ENCODE data around the gene PPP2R5C.

PPP2R5C gene

DNA sequence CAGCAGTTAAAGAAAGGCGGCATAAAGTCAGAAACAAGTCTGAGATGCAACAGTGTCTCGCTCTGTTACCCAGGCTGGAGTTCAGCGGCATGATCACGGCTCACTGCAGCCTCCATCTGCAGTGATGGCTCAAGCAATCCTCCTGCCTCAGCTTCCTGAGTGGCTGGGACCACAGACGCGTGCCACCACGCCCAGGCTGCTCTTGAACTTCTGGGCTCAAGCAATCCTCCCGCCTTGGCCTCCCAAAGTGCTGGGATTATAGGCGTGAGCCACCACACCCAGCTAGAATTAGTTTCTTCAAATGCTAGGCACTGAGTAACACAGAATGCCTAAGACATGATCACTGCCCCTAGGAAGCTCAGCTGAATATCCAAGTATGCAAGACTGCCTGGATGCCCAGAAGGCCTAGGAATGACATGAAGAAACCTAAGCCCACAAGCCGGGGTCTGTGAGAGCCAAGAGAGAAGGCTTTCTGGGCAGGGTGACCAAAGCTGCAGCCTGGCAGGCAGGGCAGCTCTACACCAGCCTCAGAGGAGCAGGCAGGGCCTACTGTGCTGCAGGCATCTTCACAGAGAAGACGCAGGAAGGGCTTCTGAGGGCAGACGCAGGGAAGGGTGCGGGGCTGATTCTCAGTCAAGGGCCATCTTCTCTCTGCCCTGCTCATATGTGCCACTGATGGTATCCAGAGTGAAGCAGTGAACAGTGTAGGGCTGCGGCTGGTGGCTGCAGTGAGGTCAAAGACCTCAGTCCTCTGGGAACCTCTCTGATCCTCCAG lies 4.3 kb upstream of the PPP2R5C start:
- DNase-seq = no peak

GRCh38 chr14:101757839-101758211 lies 3.7 kb upstream of the PPP2R5C start:
- no peak for DNase-seq

GRCh38 chr14:101758913-101759593 lies 2.5 kb upstream of the PPP2R5C start:
- no peak for DNase-seq

DNA sequence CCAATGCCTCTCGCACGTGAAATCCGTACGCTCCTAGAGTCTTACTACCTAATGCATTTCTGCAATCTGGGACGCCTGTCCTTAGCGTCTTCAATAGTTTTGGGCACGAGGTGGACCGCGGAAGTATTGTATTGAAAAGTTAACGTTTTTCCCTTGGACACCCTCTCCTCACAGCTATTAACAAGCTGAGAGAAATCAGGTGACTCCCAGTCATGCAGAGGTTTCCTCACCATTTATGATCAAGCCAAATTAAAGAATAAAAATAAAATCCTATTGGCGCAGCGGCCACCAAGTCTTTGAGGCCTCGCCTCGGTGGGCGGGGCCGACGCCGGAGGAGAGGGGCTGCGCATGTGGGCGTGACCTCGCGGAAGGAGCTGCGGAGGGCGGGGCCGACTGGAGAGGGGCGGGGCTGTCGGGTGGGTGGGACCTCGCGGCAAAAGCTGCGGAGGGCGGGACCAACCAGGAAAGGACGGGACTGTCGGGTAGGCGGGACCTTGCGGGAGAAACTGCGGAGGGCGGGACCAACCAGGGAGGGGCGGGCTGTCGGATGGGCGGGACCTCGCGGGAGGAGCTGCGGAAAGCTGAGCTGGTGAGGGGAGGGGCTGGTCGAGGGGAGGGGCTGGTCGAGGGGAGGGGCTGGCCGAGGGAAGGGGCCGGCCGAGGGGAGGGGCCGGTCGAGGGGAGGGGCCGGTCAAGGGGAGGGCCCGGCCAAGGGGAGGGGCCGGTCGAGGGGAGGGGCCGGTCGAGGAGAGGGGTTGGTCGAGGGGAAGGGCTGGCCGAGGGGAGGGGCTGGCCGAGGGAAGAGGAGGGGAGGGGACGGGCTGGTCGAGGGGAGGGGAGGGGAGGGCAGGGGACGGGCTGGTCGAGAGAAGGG lies 1.1 kb upstream of the PPP2R5C start:
- peak; percentile 96 for DNase-seq

GRCh38 chr14:101761881-101762529 lies 496 bp downstream of the PPP2R5C start:
- no peak for DNase-seq

DNA sequence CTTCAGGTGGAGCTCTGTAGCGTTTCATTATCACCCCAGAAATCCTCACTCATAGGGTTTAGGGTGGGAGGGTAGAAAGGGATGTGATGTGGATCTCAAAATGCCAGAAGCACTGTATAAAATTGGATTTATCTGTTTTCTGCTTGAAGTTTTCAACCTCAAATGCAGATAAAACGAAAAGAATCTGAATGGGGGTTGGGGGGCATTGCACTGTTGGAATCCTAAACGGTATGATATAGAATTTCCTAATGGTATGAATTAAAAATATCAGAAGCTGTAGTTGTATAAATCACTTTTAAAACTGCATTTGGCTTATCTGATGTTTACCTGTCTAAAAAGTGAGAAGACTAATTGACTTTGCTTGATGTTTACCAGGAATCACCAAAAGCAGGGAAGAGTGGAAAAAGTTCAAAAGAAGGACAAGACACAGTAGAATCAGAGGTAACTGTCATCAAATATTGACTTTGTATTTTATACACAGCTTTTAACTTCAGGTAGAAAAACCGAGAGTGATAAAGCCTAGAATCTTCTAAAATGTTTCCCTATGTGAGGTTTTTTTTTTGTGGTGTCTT lies 1.1 kb downstream of the PPP2R5C start:
- DNase-seq = no peak

- DNase-seq = no peak
These were observed 2.6 kb downstream of the PPP2R5C start for GRCh38 chr14:101763941-101764709.

GRCh38 chr14:101767618-101768362 lies 6.3 kb downstream of the PPP2R5C start:
- no peak for DNase-seq

DNA sequence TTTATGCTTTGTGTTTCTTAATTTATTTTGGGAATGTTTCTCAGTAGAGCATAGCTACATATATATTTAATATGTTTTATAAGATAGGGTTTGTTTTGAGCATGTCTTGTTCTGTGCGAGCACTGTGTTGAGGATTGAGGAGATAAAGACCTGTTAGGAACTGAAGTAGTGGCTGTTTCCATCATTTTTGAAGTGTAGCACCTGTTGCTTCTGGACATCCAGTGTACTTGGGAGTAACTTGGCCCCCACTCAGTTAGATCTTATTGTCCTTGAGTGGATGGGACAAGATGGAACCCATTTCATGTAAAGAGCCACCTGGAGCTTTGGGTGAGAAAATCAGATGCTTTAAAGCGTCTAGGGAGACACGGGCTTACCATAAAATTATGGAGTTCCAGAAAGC lies 8.7 kb downstream of the PPP2R5C start:
- no peak for DNase-seq

DNA sequence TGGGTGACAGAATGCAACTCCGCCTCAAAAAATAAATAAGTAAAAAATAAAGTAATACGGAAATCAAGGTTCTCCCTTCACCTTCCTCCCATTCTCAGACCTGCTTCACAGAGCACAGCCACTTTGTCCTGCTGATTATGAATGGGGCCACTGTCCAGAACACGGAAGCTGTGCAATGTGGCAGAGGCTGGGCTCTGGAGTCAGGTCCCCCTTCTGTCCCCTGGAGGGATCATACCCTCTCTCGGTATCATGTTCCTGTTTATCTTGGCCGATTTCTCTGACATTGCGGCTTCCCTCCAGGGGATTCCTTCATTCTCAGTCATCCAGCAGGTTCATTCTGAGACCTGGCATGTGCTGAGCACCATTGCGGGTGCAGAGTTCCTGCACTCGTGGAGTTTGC lies 11.3 kb downstream of the PPP2R5C start:
- no peak for DNase-seq

DNA sequence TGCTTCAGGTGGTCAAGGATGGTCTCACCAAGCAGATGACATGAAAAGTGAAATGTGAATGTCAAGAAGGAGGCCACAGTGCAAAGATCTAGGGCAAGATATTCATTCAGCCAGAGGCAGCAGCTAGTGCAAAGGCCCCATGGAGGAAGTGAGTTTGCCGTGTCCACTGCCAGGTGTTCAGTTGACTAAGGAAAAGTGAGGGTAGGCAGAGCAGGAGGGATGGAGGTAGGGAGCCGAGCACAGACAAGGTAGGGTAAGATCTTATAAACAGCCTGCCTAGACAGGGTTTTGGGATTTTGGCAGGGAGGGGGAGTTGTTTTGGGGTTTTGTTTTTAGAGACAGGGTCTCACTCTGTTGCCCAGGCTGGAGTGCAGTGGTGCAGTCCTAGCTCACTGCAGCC lies 11.9 kb downstream of the PPP2R5C start:
- no peak for DNase-seq

- no peak for DNase-seq
These were observed 12.7 kb downstream of the PPP2R5C start for GRCh38 chr14:101774006-101774795.

DNA sequence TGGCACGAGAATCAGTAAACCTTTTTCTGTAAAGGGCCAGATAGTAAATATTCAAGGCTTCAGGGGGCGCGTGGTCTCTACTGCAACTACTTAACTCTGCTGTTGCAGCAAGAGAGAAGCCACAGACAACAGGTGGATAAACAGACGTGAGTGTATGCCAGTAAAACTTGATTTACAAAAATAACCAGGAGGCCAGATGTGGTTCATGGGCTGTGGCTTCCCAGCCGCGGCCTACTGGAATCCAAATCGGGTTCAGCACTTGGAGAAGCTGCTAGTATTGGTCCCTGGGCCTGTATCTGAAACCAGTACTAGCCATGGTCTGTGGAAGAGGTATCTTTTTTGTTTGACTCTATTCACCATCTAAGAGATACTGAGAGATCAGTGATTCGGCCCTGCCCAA lies 13.3 kb downstream of the PPP2R5C start:
- no peak for DNase-seq

DNA sequence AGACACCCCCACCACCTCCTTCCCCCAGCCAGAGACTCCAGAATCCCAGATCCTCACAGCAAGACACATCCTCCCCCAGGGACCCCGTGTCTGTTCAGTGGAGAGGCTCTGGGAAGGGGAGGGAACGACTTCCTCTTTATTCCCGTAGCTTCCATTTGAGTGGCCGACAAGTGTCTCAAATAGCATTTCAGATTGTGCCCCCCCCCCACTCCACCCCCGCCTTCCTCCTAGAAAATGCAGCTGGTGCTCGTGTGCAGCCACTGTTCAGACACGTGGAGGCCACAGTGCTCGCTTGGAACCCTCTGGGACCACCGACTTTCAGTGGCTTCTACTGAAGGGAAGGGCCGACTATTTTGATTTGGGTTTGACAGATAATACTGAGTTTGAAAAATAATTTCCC lies 14.3 kb downstream of the PPP2R5C start:
- DNase-seq = no peak

DNA sequence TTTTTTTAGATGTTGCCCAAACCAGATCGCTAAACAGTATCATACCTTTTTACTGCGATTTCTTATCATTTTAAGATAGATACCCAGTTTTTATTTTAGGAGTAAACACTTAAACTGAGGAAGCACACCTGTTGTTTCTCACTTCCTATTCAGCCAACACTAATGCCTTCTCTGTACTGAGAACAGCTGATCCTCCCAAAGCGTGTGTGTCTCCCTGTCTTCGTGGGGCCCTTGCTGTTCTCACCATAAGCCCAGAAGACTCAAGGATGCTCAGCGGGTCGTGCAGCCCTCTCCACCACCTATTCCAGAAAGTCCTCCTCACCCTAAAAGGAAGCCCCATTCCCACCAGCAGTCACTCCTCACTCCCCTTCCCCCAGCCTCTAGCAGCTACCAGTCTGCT lies 14.8 kb downstream of the PPP2R5C start:
- no peak for DNase-seq

DNA sequence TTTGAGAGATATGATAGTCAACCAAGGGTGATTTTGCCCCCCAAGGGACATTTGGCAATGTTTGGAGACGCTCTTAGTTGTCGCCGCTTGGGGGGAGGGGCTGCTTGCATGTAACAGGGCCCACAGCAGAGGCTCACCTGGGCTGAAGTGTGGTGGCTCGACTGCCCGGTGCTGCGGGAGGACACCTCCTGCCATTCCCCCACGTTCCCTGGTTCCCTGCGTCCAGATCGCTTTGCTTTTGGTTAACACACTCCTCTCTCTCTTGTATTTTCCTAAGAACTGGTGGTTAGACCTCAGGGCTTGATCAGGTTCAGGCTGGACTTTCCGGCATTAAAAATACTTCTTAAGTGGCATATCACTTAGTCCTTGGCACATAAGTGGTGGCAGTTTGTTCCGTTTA lies 18.9 kb downstream of the PPP2R5C start:
- no peak for DNase-seq

DNA sequence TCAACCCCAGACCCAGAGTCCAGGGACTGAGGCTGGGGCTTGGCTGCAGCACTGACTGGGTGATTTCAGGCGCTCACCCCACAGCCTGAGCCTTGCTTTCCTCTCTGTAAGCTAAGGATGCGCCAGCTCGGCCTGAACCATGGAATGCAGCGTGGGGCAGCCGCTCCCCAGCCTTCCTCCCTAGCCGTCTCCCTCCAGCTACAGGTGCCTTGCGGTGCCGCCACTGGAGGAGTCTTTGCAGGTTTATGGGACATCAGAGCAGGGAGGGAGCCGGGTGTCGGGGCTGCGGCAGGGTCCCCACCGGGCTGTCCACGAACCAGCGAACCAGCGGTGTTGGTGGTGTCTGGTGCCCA lies 19.4 kb downstream of the PPP2R5C start:
- DNase-seq = no peak

DNA sequence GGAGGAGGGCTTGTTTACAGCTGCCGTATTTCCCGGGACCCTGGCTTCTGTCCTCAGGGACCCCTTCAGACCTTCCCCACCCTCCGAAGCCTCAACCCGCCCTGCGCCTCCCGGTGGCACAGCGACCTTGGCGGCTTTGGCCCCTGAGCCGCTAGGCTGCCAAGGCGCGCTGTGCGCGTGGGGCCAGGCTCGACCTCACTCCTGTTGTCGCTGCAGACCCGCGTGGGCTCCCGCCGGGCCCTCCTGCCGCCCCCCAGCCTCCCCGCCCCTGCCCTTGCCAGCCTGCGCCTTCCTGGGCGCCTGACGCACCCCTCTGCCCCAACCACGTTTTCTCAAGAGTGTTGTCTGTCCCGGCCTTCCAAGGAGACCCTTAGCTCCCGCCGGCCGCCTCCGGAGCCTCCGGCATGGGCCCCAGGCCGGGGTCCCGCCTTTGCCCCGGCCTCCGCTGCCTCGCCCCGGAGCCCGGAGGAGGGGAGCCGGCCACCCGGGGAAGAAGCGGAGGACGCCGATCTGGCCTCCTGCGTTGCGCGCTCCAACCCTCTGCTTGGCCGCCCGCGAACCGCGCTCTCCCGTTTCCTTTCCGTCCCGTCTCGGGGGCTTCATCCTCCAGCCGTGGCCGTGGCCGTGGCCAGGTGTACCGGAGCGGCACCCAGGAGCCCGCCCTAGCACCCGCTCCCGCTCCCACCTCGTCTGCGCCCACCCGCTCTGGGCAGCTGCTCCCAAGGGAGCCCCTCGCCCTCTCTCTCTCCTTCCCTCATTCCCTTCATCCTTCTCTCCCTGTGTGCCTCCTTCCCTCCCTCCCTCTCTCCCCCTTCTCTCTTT lies 19.9 kb downstream of the PPP2R5C start:
- no peak for DNase-seq

DNA sequence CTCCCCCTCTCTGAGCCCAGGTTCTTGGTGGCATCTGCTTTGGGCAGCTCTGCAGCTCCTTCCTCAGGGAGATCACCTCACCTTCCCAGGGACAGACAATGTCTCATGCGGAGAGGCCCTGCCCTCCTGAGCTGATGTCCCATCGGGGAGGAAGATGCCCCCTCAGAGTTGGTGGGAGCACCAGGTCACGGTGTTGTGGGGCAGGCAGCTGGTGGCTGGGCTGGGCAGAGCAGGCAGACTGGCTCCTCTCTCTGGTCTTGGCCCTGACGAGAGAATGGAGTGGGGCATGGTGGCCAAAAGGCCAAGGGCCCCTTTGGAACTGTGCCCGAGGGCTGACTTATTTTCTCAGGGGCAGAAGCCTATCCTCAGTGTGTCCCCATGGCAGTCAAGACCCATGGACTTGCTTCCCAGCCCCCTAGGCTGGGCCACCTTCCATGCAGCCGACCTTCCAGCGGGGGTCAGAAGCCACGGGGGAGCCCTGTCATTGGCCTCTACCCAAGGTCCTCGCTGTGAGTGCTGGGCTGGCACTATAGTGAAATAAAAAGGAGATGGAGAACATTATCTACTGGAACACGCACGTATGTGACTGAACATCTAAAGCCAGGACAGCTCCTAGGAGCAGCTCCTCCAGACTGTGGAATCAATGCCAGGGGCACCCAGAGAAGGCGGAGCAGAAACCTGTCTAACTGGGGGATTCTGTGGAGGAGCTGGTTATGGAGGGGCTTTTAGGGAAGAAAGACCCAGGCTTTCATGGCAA lies 21.9 kb downstream of the PPP2R5C start:
- no peak for DNase-seq
